Epithelial cell of esophagus (primary cell): ENCODE data around the gene UBAC2.
"Not testable (repeated sequence)": the region's sequence is repeated elsewhere in the genome, so short reads cannot be mapped to it uniquely, and the experiment has no call there.

Source experiments
- DNase-seq: peaks from one replicate; pipeline ENCODE4 v3.0.0; 2010; ENCODE audit warnings: low read depth
- H3K4me3 ChIP-seq: 2 replicates; pipeline ENCODE4 v1.5.1; 2011; ENCODE audit warnings: mild to moderate bottlenecking, low read length, control low read depth
- CTCF ChIP-seq: IDR thresholded peaks from 2 replicates; pipeline ENCODE4 v1.5.1; 2011; ENCODE audit warnings: low read depth, mild to moderate bottlenecking, low read length, control low read depth, inconsistent platforms; ENCODE audit not compliant: insufficient read depth; ENCODE audit errors: missing control alignments

Gene UBAC2

GRCh38 chr13:99227331-99227900 is 26.8 kb downstream of the UBAC2 start:
- no peak for DNase-seq
- no peak overlapping the region for H3K4me3 ChIP-seq

GRCh38 chr13:99227909-99228688 is 27.4 kb downstream of the UBAC2 start:
- TF ChIP-seq CTCF, result no peak
- DNase-seq, result peak; percentile 51
- no peak overlapping the region for H3K4me3 ChIP-seq

More at GRCh38 chr13:99227331-99227900, 26.8 kb downstream of the UBAC2 start:
- TF ChIP-seq CTCF, result no peak

- H3K4me3 ChIP-seq, result no peak overlapping the region
- no peak for TF ChIP-seq CTCF
- peak; percentile 83 for DNase-seq
Measured at GRCh38 chr13:99228737-99229691, 28.4 kb downstream of the UBAC2 start.

GRCh38 chr13:99230588-99230987 is 29.9 kb downstream of the UBAC2 start:
- not testable (repeated sequence) for DNase-seq, H3K4me3 ChIP-seq

GRCh38 chr13:99230991-99231390 is 30.3 kb downstream of the UBAC2 start:
- no peak for DNase-seq
- no peak for TF ChIP-seq CTCF
- H3K4me3 ChIP-seq, result no peak overlapping the region

- no peak for TF ChIP-seq CTCF
Measured at GRCh38 chr13:99231721-99232120, 31.1 kb downstream of the UBAC2 start.

More at GRCh38 chr13:99231721-99232120, 31.1 kb downstream of the UBAC2 start:
- DNase-seq, result no peak
- no peak overlapping the region for H3K4me3 ChIP-seq
